Motor neuron (in vitro differentiated cells): ENCODE measurements around the gene FAM184A. TPM values are rescaled to one million over a fixed set of nuclear protein-coding genes. Genes with fewer than 3 reads are reported as not detected.
A peak's percentile ranks its signal among the peaks of the same experiment; 100 is the strongest.

ENCODE experiments used
- ATAC-seq, 8 experiments: fragments of 200-7000 bp; cut with Tn5 transposase; replicated peaks in 6 of 8; 2 replicates each; pipeline ENCODE4 v1.8.0; 2021; ENCODE audit warnings: mild to moderate bottlenecking in 8 of 8, moderate library complexity in 8 of 8
- H3K27ac ChIP-seq, 2 donors: fragments of 250-450 bp; sonication (Bioruptor Pico); 2 replicates each; pipeline ENCODE4 v1.9.0; 2021; ENCODE audit warnings: antibody characterized with exemption in 2 of 2, mild to moderate bottlenecking in 2 of 2, moderate library complexity in 1 of 2
- H3K4me1 ChIP-seq, 2 donors: fragments of 250-450 bp; sonication (Bioruptor Pico); replicated peaks in 1 of 2; 2 replicates each; pipeline ENCODE4 v1.6.1; 2021; ENCODE audit warnings: antibody characterized with exemption in 2 of 2, mild to moderate bottlenecking in 2 of 2, moderate library complexity in 1 of 2
- H3K4me3 ChIP-seq, 5 donors: fragments of 250-450 bp; sonication (Bioruptor Pico); 2 replicates each; pipeline ENCODE4 v1.9.0; 2021; ENCODE audit warnings: antibody characterized with exemption in 5 of 5, mild to moderate bottlenecking in 5 of 5, moderate library complexity in 4 of 5
- WGBS, 10 experiments: fragments of 450-650 bp; shearing (Covaris generic); methylation state at CpG; one replicate each; pipeline ENCODE4 v1.0.0; 2022; 5-methylcytosine and 5-hydroxymethylcytosine counted together
- in situ Hi-C, 9 experiments: fragments of 400-800 bp; cut with MboI; loops; one replicate each; pipeline ENCODE4 v1.15.0; 2021; ENCODE audit warnings: low sequenced_read_pairs in 9 of 9, low pct_unique_long_range_greater_than_20kb in 2 of 9; ENCODE audit not compliant: unreplicated experiment in 9 of 9
- total RNA-seq, 8 experiments: library from RNA; unstranded; fragments of 300-600 nt; gene quantifications; 2 replicates each; pipeline versions ENCODE4 v1.2.3 to v1.2.4, GENCODE V29; 2022

FAM184A gene
- total RNA-seq, 8 experiments from 2014 or later, result 4.2 to 49.1 (median 19.7) TPM

DNA sequence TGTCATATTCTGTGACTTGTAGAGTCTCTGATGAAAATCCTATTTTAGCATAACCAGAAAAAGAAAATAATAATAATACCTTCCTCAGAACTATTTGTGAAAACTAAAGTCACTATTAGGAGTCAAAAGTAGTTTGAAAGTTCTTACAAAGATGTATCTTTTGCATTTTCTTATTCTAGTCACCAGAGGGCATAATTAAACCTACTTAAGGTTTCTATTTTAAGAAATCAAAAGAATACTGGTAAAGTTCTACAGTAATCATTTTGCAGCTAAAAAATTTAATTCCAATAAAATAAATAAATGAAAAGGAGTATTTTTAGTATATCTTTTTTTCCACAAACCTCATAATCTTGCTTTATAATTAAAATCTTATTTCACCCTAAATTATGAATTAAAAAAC, 115.5 kb downstream of the FAM184A start:
- Histone ChIP-seq H3K27ac (no peak overlapping the region), H3K4me1 (no peaks in the 10 kb centered on the region), H3K4me3 (no peak overlapping the region)
- in situ Hi-C loops, result loop anchor here in 4 of 9 experiments (10.0 to 25.0 kb wide), 2 partner anchors 149 to 152 kb away; no protein-coding TSS in a partner anchor
- no peak for ATAC-seq

DNA sequence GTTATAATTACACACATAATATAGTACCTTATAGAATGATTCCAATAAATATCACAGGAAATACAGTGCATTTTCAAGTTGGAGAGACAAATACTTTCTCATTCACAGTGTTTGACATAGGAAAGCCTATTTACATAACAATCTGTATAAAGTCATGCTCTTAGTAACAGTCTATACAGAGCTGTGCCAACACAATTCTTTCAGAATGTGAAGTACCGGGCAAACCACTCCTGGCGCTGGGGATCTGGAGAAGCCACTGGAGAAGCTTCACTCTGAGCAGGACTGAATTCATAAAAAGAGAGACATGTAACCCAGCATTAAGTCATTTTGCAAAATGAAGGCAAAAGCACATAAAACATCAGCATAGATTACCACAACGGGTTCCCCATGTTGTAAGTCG, 118.6 kb downstream of the FAM184A start:
- WGBS, 10 experiments, result 65 to 100% (median 72%) methylated on average over 1 to 4 of the region's 4 CpGs; no CpG with 5 or more reads in 2 of the 10 experiments
- peak in 5 of 8 experiments; percentile 47 to 99 (median 63) for ATAC-seq
- in situ Hi-C loops, result loop anchor here in 4 of 9 experiments (10.0 to 25.0 kb wide), 2 partner anchors 152 to 155 kb away; no protein-coding TSS in a partner anchor

DNA sequence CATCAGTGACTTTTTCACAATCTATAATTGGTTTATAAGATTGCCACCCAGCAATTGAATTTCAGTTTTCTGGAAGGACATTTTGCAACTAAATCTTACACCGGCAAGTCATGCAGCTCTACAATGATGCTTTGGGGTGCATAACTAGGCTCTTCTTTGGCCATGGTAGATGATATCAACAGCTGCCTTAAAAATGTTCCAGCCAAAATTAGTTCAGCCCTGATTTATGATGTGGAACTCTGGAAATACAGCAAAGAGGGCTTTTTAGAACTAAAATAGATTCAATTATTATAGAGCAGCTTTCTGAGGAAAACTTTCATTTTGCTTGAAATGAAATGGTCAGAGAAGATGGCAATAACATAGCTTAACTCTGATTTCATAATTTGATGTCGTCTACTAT, 125.1 kb downstream of the FAM184A start:
- no peak overlapping the region for H3K4me3 ChIP-seq
- no peak overlapping the region for H3K27ac ChIP-seq
- WGBS, 10 experiments, result 33 to 100% (median 82%) methylated on average over 1 to 2 of the region's 2 CpGs
- in situ Hi-C loops, result loop anchor here in 3 of 9 experiments (25.0 kb wide), 1 partner anchor 159 kb away; no protein-coding TSS in a partner anchor
- no peak for ATAC-seq
- H3K4me1 ChIP-seq, result no peaks in the 10 kb centered on the region

More for the DNA sequence above, 118.6 kb downstream of the FAM184A start:
- no peaks in the 10 kb centered on the region for H3K4me1 ChIP-seq
- no peak overlapping the region for H3K4me3 ChIP-seq
- H3K27ac ChIP-seq, result no peak overlapping the region

DNA sequence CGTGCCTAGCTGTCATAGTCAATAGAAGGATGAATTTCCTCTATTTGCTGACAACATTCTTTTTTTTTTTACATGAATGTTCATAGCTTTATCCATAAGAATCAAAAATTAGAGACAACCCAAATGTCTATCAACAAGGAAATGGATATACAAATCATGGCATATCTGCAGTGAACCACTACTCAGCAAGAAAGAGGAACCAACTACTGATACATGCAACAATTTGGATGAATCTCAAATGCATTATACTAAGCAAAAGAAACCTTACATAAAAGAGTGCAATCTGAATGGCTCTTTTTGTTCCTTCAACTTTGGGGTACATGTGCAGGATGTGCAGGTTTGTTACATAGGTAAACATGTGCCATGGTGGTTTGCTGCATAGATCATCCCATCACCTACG, 125.8 kb downstream of the FAM184A start:
- ATAC-seq, result no peak
- Histone ChIP-seq H3K27ac (no peak overlapping the region), H3K4me3 (no peak overlapping the region), H3K4me1 (no peaks in the 10 kb centered on the region)
- 80 to 100% (median 100%) methylated on average over 1 to 2 of the region's 2 CpGs; no CpG with 5 or more reads in 1 of the 10 experiments for WGBS, 10 experiments
- in situ Hi-C loops, result loop anchor here in 3 of 9 experiments (25.0 kb wide), 1 partner anchor 160 kb away; no protein-coding TSS in a partner anchor

DNA sequence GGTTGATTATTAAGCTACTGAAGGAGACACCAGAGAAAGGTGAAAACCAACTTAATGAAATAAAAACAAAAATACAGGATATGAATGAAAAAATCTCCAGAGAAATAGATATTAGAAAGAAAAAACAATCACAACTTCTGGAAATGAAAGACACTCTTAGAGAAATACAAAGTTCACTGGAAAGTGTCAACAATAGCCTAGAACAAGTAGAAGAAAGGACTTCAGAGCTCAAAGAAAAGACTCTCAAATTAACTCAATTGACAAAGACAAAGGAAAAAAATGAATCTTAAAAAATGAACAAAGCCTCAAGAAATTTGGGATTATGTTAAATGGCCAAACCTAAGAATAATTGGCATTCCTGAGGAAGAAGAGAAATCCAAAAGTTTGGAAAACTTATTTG, 133.2 kb downstream of the FAM184A start:
- H3K27ac ChIP-seq, result no peak overlapping the region
- no peak for ATAC-seq

DNA sequence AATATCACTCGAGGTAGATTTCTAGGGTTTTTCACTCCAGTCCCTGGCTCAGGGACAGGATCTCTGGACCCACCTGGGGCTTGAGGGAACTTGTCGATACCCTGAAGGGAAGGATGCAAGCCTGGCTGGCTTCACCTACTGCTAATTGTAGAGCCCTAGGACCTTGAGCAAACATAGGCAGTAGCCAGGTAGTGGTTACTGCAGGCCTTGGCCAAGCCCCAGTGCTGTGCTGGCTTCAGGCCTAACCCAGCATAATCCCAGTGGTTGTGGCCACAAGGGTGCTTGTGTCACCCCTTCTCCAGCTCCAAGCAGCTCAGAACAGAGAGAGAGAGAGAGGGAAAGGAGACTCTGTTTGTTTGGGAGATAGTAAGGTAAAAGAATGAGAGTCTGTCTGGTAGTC, 137.7 kb downstream of the FAM184A start:
- in situ Hi-C loops, result no loop called here
- WGBS, 10 experiments, result 100% methylated on average over 1 to 2 of the region's 2 CpGs; no CpG with 5 or more reads in 6 of the 10 experiments
- H3K27ac ChIP-seq, result no peak overlapping the region
- peaks cover 0 to 2% of the 10 kb centered on the region in 2 donors for H3K4me1 ChIP-seq
- ATAC-seq, result no peak
- no peak overlapping the region for H3K4me3 ChIP-seq

More for the DNA sequence above, 133.2 kb downstream of the FAM184A start:
- Histone ChIP-seq H3K4me1 (no peaks in the 10 kb centered on the region), H3K4me3 (no peak overlapping the region)
- in situ Hi-C loops, result no loop called here

DNA sequence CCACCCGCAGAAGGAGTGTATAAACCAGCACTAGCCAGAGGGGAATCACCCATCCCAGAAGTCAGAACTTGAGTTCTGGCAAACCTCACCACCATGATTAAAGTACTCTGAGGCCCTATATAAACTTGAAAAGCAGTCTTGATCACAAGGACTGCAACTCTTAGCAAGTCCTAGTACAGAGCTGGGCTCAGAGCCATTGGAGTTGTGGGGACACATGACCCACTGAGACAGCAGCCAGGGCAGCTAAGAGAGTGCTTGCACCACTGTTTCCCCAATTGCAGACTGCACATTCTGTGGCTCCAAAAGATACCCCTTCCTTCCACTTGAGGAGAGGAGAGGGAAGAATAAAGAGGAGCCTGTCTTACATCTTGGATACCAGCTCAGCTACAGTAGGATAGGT, 138.8 kb downstream of the FAM184A start:
- H3K4me1 ChIP-seq, result peaks cover 0 to 5% of the 10 kb centered on the region in 2 donors
- 67 to 78% methylated on average over 1 of the region's 1 CpG; no CpG with 5 or more reads in 8 of the 10 experiments for WGBS, 10 experiments
- no peak overlapping the region for H3K27ac ChIP-seq
- no peak overlapping the region for H3K4me3 ChIP-seq
- ATAC-seq, result no peak
- in situ Hi-C loops, result no loop called here

DNA sequence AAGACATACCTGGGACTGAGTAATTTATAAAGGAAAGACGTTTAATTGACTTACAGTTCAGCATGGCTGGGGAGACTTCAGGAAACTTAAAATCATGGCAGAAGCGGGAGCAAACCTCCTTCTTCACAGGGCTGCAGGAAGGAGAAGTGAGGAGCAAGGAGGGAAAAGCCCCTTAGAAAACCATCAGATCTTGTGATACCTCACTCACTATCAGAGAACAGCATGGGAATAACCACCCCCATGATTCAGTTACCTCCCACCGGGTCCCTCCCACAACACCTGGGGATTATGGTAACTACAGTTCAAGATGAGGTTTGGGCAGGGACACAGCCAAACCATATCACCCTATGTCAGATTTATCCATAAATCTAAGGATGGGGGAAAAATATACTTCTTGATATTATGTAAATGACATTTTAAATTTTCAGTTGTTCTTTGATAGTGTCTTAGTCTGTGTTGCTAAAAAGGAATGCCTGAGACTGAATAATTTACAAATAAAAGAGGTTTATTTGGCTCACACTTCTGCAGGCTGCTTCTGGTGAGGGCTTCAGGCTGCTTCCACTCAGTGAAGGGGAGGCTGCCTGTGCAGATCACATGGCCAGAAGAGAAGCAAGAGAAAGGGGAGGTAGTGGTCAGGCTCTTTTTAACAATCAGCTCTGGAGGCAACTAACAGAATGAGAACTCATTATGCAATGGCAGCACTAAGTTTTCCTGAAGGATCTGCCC, 142.3 kb downstream of the FAM184A start:
- Histone ChIP-seq H3K27ac (no peak overlapping the region), H3K4me1 (peaks cover 0 to 5% of the 10 kb centered on the region in 2 donors), H3K4me3 (no peak overlapping the region)
- 75 to 100% (median 92%) methylated on average over 1 to 3 of the region's 3 CpGs for WGBS, 10 experiments
- no peak for ATAC-seq
- in situ Hi-C loops, result no loop called here

DNA sequence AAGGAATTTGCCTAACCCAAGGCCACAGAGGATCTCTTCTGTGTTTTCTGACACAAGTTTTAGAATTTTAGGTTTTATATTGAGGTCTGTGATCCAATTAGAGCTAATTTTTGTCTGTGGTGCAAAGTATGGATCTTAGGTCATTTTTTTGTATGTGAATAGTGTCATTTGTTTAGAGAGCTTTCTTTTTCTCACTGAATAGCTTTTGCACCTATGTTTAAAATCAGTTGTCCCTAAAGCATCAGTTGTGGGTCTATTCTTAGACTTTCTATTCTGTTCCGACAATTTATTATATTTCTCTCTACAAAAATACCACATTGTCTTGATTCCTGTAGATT, 143.2 kb downstream of the FAM184A start:
- Histone ChIP-seq H3K27ac (peak overlapping the region in 1 of 2 donors; percentile 40), H3K4me3 (peak overlapping the region; percentile 42 to 69 (median 56)), H3K4me1 (peaks cover 0 to 5% of the 10 kb centered on the region in 2 donors)
- 0 to 86% (median 22%) methylated on average over 1 of the region's 1 CpG; no CpG with 5 or more reads in 1 of the 10 experiments for WGBS, 10 experiments
- ATAC-seq, result no peak
- in situ Hi-C loops, result no loop called here

DNA sequence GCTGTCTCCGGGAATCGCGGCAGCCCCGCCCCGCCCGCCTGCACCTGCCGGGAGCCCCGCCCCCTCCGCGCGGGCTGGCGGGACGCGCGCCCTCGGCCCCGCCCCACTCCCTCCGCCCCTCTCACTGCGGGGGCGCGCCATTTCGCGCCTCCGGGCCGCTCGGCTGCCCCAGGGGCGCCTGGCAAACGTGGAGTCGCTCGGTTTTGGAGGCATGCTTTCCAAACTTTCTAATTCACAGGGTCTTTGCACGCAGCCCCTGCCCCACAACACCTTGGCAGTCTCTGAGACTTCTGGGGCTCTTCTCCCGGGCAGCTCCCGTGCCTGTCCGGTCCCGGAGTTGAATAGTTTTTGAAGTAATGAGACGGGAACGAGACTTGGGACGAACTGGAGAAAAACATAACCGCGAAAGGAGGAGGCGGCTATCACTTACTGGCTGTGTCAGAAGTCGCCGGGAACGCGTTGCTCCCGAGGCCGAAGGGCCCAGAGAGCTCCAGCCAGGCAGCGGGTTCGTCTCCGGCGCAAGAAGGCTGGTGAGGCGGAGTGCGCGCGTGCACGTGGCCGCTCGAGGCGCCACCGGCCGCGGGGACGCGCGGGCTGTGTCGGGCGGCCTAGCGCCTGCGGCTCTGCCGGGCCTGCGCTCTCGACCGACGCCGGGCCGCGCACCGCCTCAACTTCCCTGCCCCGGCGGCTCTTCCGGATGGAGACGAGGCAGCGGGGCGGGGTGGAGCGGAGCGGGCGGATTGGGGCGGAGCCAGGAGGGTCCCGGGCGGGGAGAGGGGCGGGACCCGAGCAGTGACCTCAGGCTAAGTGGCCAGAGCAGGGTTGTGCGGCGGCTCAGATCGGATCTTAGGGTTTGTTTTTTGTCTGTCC, 143.8 kb downstream of the FAM184A start, which contains the start of gene MCM9:
Gene MCM9 (minus strand): TSS at position 699 of the 870 bp plus-strand sequence. CDS start 3,436 bp downstream, outside the sequence.
- in situ Hi-C loops, result no loop called here
- Histone ChIP-seq H3K4me1 (peaks cover 0 to 5% of the 10 kb centered on the region in 2 donors), H3K4me3 (peak within 1 kb of the TSS; percentile 42 to 69 (median 56)), H3K27ac (peak within 1 kb of the TSS; percentile 59 to 69)
- peak; percentile 94 to 97 (median 96) for ATAC-seq
- WGBS, 10 experiments, result 0 to 1% (median 0%) methylated on average over 3 to 28 of the region's 95 CpGs; no CpG with 5 or more reads in 4 of the 10 experiments

DNA sequence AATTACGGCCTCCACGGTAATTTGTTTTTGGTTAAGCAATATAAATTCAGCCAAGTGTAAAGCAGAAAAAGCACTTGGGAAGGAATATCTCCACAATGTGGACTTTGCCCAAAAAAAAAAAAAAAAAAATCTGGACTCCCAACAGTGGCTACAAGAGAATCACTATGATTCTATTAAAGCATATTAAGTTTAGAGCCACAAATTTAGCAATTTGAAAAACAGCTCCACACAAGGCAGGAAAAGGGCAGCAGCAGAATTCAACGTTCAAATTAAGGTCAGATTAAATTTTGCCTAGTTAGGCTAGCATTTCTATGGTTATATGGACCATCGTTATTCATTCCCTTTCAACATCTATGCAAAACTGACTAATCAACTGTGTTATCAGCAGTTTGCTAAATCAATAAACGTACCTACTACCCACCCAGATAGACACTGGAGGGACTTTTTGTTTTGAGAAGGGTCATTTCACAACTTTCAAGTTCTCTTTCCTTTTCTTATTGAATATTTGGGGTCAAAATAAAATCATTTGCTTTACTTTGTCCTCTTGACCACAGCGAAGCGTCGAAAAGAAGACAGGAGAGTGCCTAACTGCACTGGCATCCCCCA, 144.5 kb downstream of the FAM184A start:
- H3K4me1 ChIP-seq, result peaks cover 0 to 5% of the 10 kb centered on the region in 2 donors
- 14 to 76% (median 37%) methylated on average over 2 to 8 of the region's 8 CpGs for WGBS, 10 experiments
- peak overlapping the region; percentile 42 to 69 (median 56) for H3K4me3 ChIP-seq
- in situ Hi-C loops, result no loop called here
- no peak overlapping the region for H3K27ac ChIP-seq
- ATAC-seq, result no peak

DNA sequence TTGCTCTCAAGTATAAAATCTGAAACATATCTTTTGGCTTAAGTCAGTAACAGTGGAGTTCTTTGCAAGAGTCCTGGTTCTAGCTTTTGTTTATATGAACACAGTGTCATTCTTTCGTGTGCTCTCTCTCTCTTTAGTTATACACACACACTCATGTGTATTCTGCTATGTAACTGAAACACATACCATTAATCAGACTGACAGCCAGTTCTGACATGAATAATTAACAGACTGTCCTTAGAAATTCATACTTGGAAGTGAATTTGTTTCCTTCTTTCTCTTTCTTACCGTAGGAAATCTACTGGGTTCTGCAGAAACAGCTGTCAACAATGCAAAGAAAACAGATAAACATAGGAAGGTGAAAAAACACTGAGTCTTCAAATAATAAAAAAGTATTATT, 146.0 kb downstream of the FAM184A start:
- WGBS, 10 experiments, result 20 to 100% (median 74%) methylated on average over 1 to 2 of the region's 2 CpGs; no CpG with 5 or more reads in 2 of the 10 experiments
- in situ Hi-C loops, result no loop called here
- no peak for ATAC-seq
- H3K4me1 ChIP-seq, result peaks cover 0 to 5% of the 10 kb centered on the region in 2 donors
- H3K27ac ChIP-seq, result no peak overlapping the region
- no peak overlapping the region for H3K4me3 ChIP-seq

DNA sequence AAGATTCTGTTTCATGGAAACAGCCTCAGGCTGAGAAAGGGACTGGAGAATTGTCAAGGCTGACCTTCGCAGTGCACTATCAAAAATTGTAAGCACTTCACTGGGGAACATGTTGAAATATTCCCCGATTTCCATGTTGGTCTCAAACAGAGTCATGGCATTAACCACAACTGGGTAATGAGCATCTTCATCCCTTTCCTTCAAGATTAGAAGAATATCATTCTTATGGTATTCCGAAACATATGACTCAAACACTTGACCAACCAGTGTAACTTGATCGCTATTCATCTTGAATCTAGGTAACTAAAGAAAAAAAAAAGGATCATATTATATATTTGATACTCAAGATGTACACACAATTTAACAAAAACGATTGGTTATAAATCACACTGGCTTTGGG, 147.0 kb downstream of the FAM184A start:
- H3K4me3 ChIP-seq, result no peak overlapping the region
- in situ Hi-C loops, result no loop called here

More for the DNA sequence above, 147.0 kb downstream of the FAM184A start:
- ATAC-seq, result no peak
- no peak overlapping the region for H3K27ac ChIP-seq
- H3K4me1 ChIP-seq, result peaks cover 0 to 5% of the 10 kb centered on the region in 2 donors
- WGBS, 10 experiments, result 66 to 100% (median 93%) methylated on average over 1 to 5 of the region's 5 CpGs
